ENCODE measurements around the gene MCTP1.

DNA sequence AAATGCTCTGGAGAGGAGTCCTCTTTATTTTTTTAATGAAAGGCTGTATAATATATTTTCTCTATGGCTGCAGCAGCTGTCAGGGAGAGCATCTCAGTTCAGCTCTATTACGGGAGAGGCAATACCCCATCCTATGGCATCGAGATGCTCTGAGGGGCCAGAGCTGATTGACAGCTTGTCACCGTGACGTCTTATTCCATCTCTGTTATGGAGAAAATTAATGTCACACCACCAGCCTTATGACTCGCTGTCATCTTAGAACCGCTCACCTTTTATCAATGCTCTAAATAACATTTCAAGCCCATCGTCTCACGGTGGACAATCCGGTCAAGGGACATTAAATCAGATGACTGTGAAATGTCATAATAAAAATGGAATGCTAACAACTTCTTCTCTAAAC lies 392.9 kb downstream of the MCTP1 start:
- TF ChIP-seq CTCF (IDR thresholded peaks at IDR 0.05) (no peak), POLR2A (IDR thresholded peaks at IDR 0.05) (no peak)

Data from breast epithelium (tissue), 3 donors.